HepG2 (cell line): ENCODE data around the gene AVPR1A. TPM values are rescaled to one million over a fixed set of nuclear protein-coding genes. Genes with fewer than 3 reads are reported as not detected.

Source experiments
- ATAC-seq: fragments of 200-7000 bp; cut with Tn5 transposase; 3 replicates; pipeline ENCODE4 v1.9.1; 2020; ENCODE audit warnings: mild to moderate bottlenecking, moderate library complexity
- BruUV-seq: library from RNA; stranded (reverse); fragments of 400-500 nt; replicated peaks from 2 replicates; lab custom pipeline; 2021; lab: Mats Ljungman, UMichigan
- CTCF ChIA-PET: fragments of 300-600 bp; formaldehyde crosslinking; extraction: SDS; loops from one replicate; lab custom pipeline; 2021; ENCODE audit warnings: low total read pairs, inconsistent platforms, low intra/inter-chr PET ratio; lab: Yijun Ruan, JAX
- POLR2A ChIA-PET: fragments of 350-600 bp; sonication (Branson Sonifier 250); formaldehyde crosslinking; loops from one replicate; lab custom pipeline; 2020; ENCODE audit warnings: antibody characterized with exemption, inconsistent platforms; lab: Yijun Ruan, JAX
- DNase-seq: peaks from one replicate; pipeline ENCODE4 v3.0.0-alpha.2; 2015; ENCODE audit warnings: low spot score
- FAIRE-seq: peaks from 3 replicates; lab custom pipeline; 2011; peaks lifted over from hg19 to GRCh38; lab: Jason Lieb, UNC
- H2AFZ ChIP-seq: one replicate; pipeline ENCODE4 v1.6.1; 2011; ENCODE audit warnings: low read length, inconsistent platforms
- H3K27ac ChIP-seq: fragments of 300-600 bp; 3 replicates; pipeline ENCODE4 v1.8.0; 2011; ENCODE audit warnings: mixed run types, mild to moderate bottlenecking, mixed read lengths, low read length, inconsistent platforms; ENCODE audit not compliant: insufficient read depth; ENCODE audit errors: extremely low read length
- H3K27me3 ChIP-seq, 2 experiments: fragments of 200-600 bp in 1 of 2; 2 replicates in 1 of 2; 3 replicates in 1 of 2; pipeline versions ENCODE4 v1.6.0 to v1.8.0; 2011; ENCODE audit warnings: low read length in 2 of 2, mild to moderate bottlenecking in 2 of 2, moderate library complexity in 2 of 2, inconsistent platforms in 1 of 2; ENCODE audit not compliant: insufficient read depth in 2 of 2, control insufficient read depth in 1 of 2
- H3K36me3 ChIP-seq, 2 experiments: fragments of 200-600 bp in 1 of 2; replicated peaks in 1 of 2; 2 replicates in 1 of 2; 3 replicates in 1 of 2; pipeline versions ENCODE4 v1.5.1 to v1.8.0; 2011; ENCODE audit warnings: low read length in 2 of 2, inconsistent platforms in 1 of 2; ENCODE audit not compliant: insufficient read depth in 2 of 2, control insufficient read depth in 1 of 2
- H3K4me1 ChIP-seq: 2 replicates; pipeline ENCODE4 v1.5.1; 2012; ENCODE audit warnings: low read length, inconsistent platforms; ENCODE audit not compliant: insufficient read depth
- H3K4me2 ChIP-seq: 2 replicates; pipeline ENCODE4 v1.6.0; 2011; ENCODE audit warnings: low read depth, low read length, inconsistent platforms
- H3K4me3 ChIP-seq, 3 experiments: fragments of 200-600 bp in 1 of 3; sonication (generic), shearing (Covaris generic) in 1 of 3; replicated peaks in 1 of 3; 2 replicates each; pipeline ENCODE4 v1.5.1; 2011 to 2016; ENCODE audit warnings: low read length in 3 of 3, inconsistent platforms in 2 of 3, low read depth in 2 of 3, mild to moderate bottlenecking in 2 of 3, control low read depth in 1 of 3, mixed read lengths in 1 of 3; ENCODE audit not compliant: insufficient read depth in 1 of 3
- H3K79me2 ChIP-seq: one replicate; pipeline ENCODE4 v1.6.1; 2011; ENCODE audit warnings: low read length, inconsistent platforms; ENCODE audit not compliant: insufficient read depth
- H3K9ac ChIP-seq: 2 replicates; pipeline ENCODE4 v1.6.0; 2011; ENCODE audit warnings: mild to moderate bottlenecking, low read depth, low read length, inconsistent platforms; ENCODE audit not compliant: insufficient read depth
- H3K9me3 ChIP-seq: 2 replicates; pipeline ENCODE4 v1.5.1; 2012; ENCODE audit warnings: mild to moderate bottlenecking, low read length
- H4K20me1 ChIP-seq: 2 replicates; pipeline ENCODE4 v1.6.0; 2011; ENCODE audit warnings: inconsistent platforms, mild to moderate bottlenecking, low read length, moderate library complexity; ENCODE audit not compliant: insufficient read depth
- ARID2 ChIP-seq: sonication (generic); formaldehyde crosslinking; IDR thresholded peaks from 2 replicates; pipeline ENCODE4 v1.8.1; 2022; ENCODE audit warnings: mild to moderate bottlenecking, missing genetic modification reagents, borderline replicate concordance
- ARID5B ChIP-seq: IDR thresholded peaks from 2 replicates; pipeline ENCODE4 v1.4.0; 2020; ENCODE audit warnings: mild to moderate bottlenecking, missing genetic modification reagents
- BORCS8-MEF2B ChIP-seq: sonication (generic); formaldehyde crosslinking; IDR thresholded peaks from 2 replicates; pipeline ENCODE4 v1.8.0; 2022; ENCODE audit warnings: mild to moderate bottlenecking, missing genetic modification reagents
- HMGXB4 ChIP-seq, 2 experiments: sonication (generic) in 1 of 2; formaldehyde crosslinking in 1 of 2; IDR thresholded peaks; 2 replicates each; pipeline versions ENCODE4 v1.4.0 to v1.6.1; 2018 to 2020; ENCODE audit warnings: missing genetic modification reagents in 2 of 2, borderline replicate concordance in 1 of 2, low read depth in 1 of 2, mild to moderate bottlenecking in 1 of 2, missing biosample characterization in 1 of 2
- KLF6 ChIP-seq: IDR thresholded peaks from 2 replicates; pipeline ENCODE4 v1.8.0; 2016; ENCODE audit warnings: missing biosample characterization, missing genetic modification reagents
- LCORL ChIP-seq, 2 experiments: fragments of 450-650 bp in 1 of 2; sonication (generic) in 1 of 2; formaldehyde crosslinking in 1 of 2; IDR thresholded peaks; 2 replicates each; pipeline versions ENCODE4 v1.5.0 to v1.6.1; 2017 to 2020; ENCODE audit warnings: antibody characterized with exemption in 1 of 2, missing genetic modification reagents in 1 of 2
- PTBP1 ChIP-seq: fragments of 200-400 bp; formaldehyde crosslinking; IDR thresholded peaks from 2 replicates; pipeline ENCODE4 v1.6.1; 2018; ENCODE audit warnings: low read length, low read depth; ENCODE audit not compliant: poor library complexity, severe bottlenecking
- STAG1 ChIP-seq: sonication (generic); formaldehyde crosslinking; IDR thresholded peaks from 2 replicates; pipeline ENCODE4 v1.4.0; 2020; ENCODE audit warnings: missing genetic modification reagents
- TFAP4 ChIP-seq: sonication (generic); IDR thresholded peaks from 2 replicates; pipeline ENCODE4 v1.6.1; 2016; ENCODE audit warnings: low read depth, borderline replicate concordance
- ZIK1 ChIP-seq: sonication (generic); formaldehyde crosslinking; IDR thresholded peaks from 2 replicates; pipeline ENCODE4 v1.5.0; 2020; ENCODE audit warnings: mild to moderate bottlenecking, low read depth, missing genetic modification reagents, borderline replicate concordance
- ZNF30 ChIP-seq: sonication (generic); formaldehyde crosslinking; IDR thresholded peaks from 2 replicates; pipeline ENCODE4 v1.5.0; 2020; ENCODE audit warnings: mild to moderate bottlenecking, missing genetic modification reagents
- ZNF558 ChIP-seq: sonication (generic); formaldehyde crosslinking; IDR thresholded peaks from 2 replicates; pipeline ENCODE4 v1.9.0; 2022; ENCODE audit warnings: mild to moderate bottlenecking, missing genetic modification reagents, borderline replicate concordance
- WGBS: methylation state at CpG from one replicate; pipeline ENCODE4 v1.1.6; 2017; ENCODE audit warnings: low lambda C conversion rate; 5-methylcytosine and 5-hydroxymethylcytosine counted together
- in situ Hi-C: cut with HindIII; loops from 2 replicates; pipeline ENCODE4 v1.10.0; 2017; ENCODE audit warnings: low pct_unique_long_range_greater_than_20kb; ENCODE audit not compliant: extremely low pct_ligation_motif_present
- intact Hi-C: fragments of 100-400 bp; cut with micrococcal nuclease; formaldehyde crosslinking; loops from one replicate; pipeline ENCODE4 v1.10.0; 2022; ENCODE audit not compliant: unreplicated experiment
- polyA plus RNA-seq, 8 experiments: library from polyadenylated mRNA; depleted of rRNA in 3 of 8; stranded (reverse) in 7 of 8; unstranded in 1 of 8; fragments of >200 nt; fragmentation: Illumina TruSeq in 4 of 8; extraction: Trizol in 4 of 8; gene quantifications; 2 replicates each; pipeline versions ENCODE4 v1.2.1 to v1.2.3, GENCODE V29; 2011 to 2016; ENCODE audit warnings: low read depth in 4 of 8, missing spikeins in 1 of 8, mixed read lengths in 1 of 8; ENCODE audit not compliant: insufficient read depth in 1 of 8
- total RNA-seq, 5 experiments: library from RNA; depleted of rRNA; stranded (reverse); fragments of >200 nt; fragmentation: Illumina TruSeq; extraction: Trizol; gene quantifications; 2 replicates each; pipeline ENCODE4 v1.2.3, GENCODE V29; 2016; ENCODE audit warnings: low read depth in 1 of 5

AVPR1A gene
- total and polyA plus RNA-seq, 2 of the 13 experiments (the other 11 are each of a cell fraction or from before 2014, with no cell fraction given), result not detected

- WGBS, result 0% methylated on average over 3 of the region's 3 CpGs
- H3K27me3 ChIP-seq, result no peaks in the 10 kb centered on the region
- H3K9ac ChIP-seq, result no peak overlapping the region
- ChIA-PET CTCF (no interaction called here), POLR2A (no interaction called here)
- FAIRE-seq (no peak), DNase-seq (no peak), ATAC-seq (no peak)
- no peaks in the 10 kb centered on the region for H3K79me2 ChIP-seq
- no peaks in the 10 kb centered on the region for H3K9me3 ChIP-seq
- no peaks in the 10 kb centered on the region for H3K4me1 ChIP-seq
- BruUV-seq, result no TSS peak
- intact Hi-C loops (no loop called here), in situ Hi-C loops (no loop called here)
- H3K4me2 ChIP-seq, result no peak overlapping the region
- no peak overlapping the region for H3K4me3 ChIP-seq
- no peaks in the 10 kb centered on the region for H4K20me1 ChIP-seq
- no peak for TF ChIP-seq TFAP4
- no peak for TF ChIP-seq ZNF558 (CRISPR knock-in tag)
- TF ChIP-seq STAG1 (CRISPR knock-in tag), result no peak
- TF ChIP-seq LCORL (IDR thresholded peaks at IDR 0.05), result no peak
- TF ChIP-seq LCORL (CRISPR knock-in tag; IDR thresholded peaks at IDR 0.05), result no peak
- no peak for TF ChIP-seq ZNF30 (CRISPR knock-in tag)
- TF ChIP-seq PTBP1, result no peak
- no peaks in the 10 kb centered on the region for H3K36me3 ChIP-seq
- H3K27ac ChIP-seq, result no peak overlapping the region
- H2AFZ ChIP-seq, result no peak overlapping the region
Observed at GRCh38 chr12:63144556-63144955, 6.4 kb downstream of the AVPR1A start.

- Histone ChIP-seq H3K27me3 (no peaks in the 10 kb centered on the region), H2AFZ (no peak overlapping the region), H3K9me3 (no peaks in the 10 kb centered on the region), H3K4me1 (no peaks in the 10 kb centered on the region), H4K20me1 (no peaks in the 10 kb centered on the region), H3K79me2 (no peaks in the 10 kb centered on the region), H3K9ac (no peak overlapping the region), H3K36me3 (no peaks in the 10 kb centered on the region), H3K4me2 (no peak overlapping the region), H3K4me3 (no peak overlapping the region), H3K27ac (no peak overlapping the region)
- ATAC-seq (no peak), FAIRE-seq (no peak), DNase-seq (no peak)
- POLR2A ChIA-PET, result no interaction called here
- intact Hi-C loops (no loop called here), in situ Hi-C loops (no loop called here)
- BruUV-seq, result no TSS peak
- WGBS, result 1% methylated on average over 4 of the region's 4 CpGs
- CTCF ChIA-PET, result no interaction called here
- TF ChIP-seq KLF6 (no peak), ARID2 (no peak), ZIK1 (CRISPR knock-in tag) (no peak), ARID5B (CRISPR knock-in tag) (no peak), HMGXB4 (CRISPR knock-in tag; IDR thresholded peaks at IDR 0.05; ENCODE audit: borderline replicate concordance in 1 of 2, low read depth in 1 of 2) (no peak), BORCS8-MEF2B (CRISPR knock-in tag) (no peak)
Observed at GRCh38 chr12:63138488-63138887, 12.5 kb downstream of the AVPR1A start.
